GM19468 (cell line): ENCODE data around the gene PPP6R1.
A peak's percentile ranks its signal among the peaks of the same experiment; 100 is the strongest.

Experiments
- ATAC-seq: cut with Tn5 transposase; IDR thresholded peaks from one replicate; pipeline ENCODE4 v1.9.1; 2021; ENCODE audit warnings: mild to moderate bottlenecking, moderate library complexity, moderate number of reproducible peaks; ENCODE audit not compliant: unreplicated experiment; ENCODE audit errors: extremely low read depth

The PPP6R1 gene

GRCh38 chr19:55283548-55284377 is 24.9 kb upstream of the PPP6R1 start, which contains the start of gene BRSK1:
BRSK1 (plus strand) TSS chr19:55283997; CDS start chr19:55284443, 446 bp downstream.
- ATAC-seq: no peak

- ATAC-seq: peak; percentile 44
Observed at GRCh38 chr19:55279770-55280643, 21.2 kb upstream of the PPP6R1 start, which contains the start of gene HSPBP1. HSPBP1 (minus strand) TSS chr19:55280110; CDS start chr19:55279608, 502 bp downstream.

- ATAC-seq: no peak
Observed at GRCh38 chr19:55279340-55279739, 20.5 kb upstream of the PPP6R1 start.

GRCh38 chr19:55278391-55279135 is 19.7 kb upstream of the PPP6R1 start:
- no peak for ATAC-seq

GRCh38 chr19:55277494-55277893 is 18.7 kb upstream of the PPP6R1 start:
- ATAC-seq: no peak

GRCh38 chr19:55276720-55277430 is 18.1 kb upstream of the PPP6R1 start:
- no peak for ATAC-seq

GRCh38 chr19:55275851-55276719 is 17.3 kb upstream of the PPP6R1 start:
- ATAC-seq: peak; percentile 35

- no peak for ATAC-seq
Observed at GRCh38 chr19:55273978-55274707, 15.3 kb upstream of the PPP6R1 start.

GRCh38 chr19:55272142-55272541 is 13.3 kb upstream of the PPP6R1 start:
- no peak for ATAC-seq

GRCh38 chr19:55270172-55270942 is 11.5 kb upstream of the PPP6R1 start:
- no peak for ATAC-seq

GRCh38 chr19:55269299-55269698 is 10.5 kb upstream of the PPP6R1 start:
- ATAC-seq: no peak

GRCh38 chr19:55266840-55267239 is 8.0 kb upstream of the PPP6R1 start:
- no peak for ATAC-seq

GRCh38 chr19:55266404-55266803 is 7.6 kb upstream of the PPP6R1 start:
- ATAC-seq: no peak

- ATAC-seq: no peak
Observed at GRCh38 chr19:55265723-55266386, 7.0 kb upstream of the PPP6R1 start.

GRCh38 chr19:55265173-55265572 is 6.4 kb upstream of the PPP6R1 start:
- ATAC-seq: no peak

GRCh38 chr19:55264531-55264930 is 5.7 kb upstream of the PPP6R1 start:
- no peak for ATAC-seq

- no peak for ATAC-seq
Observed at GRCh38 chr19:55262359-55262758, 3.5 kb upstream of the PPP6R1 start.
